ENCODE measurements around the gene CYB561D1. TPM values are rescaled to one million over a fixed set of nuclear protein-coding genes. Genes with fewer than 3 reads are reported as not detected.

Gene CYB561D1
- total and polyA plus RNA-seq, 2 of the 13 experiments (the other 11 are each of a cell fraction or from before 2014, with no cell fraction given), result 3.9 to 4.1 TPM

DNA sequence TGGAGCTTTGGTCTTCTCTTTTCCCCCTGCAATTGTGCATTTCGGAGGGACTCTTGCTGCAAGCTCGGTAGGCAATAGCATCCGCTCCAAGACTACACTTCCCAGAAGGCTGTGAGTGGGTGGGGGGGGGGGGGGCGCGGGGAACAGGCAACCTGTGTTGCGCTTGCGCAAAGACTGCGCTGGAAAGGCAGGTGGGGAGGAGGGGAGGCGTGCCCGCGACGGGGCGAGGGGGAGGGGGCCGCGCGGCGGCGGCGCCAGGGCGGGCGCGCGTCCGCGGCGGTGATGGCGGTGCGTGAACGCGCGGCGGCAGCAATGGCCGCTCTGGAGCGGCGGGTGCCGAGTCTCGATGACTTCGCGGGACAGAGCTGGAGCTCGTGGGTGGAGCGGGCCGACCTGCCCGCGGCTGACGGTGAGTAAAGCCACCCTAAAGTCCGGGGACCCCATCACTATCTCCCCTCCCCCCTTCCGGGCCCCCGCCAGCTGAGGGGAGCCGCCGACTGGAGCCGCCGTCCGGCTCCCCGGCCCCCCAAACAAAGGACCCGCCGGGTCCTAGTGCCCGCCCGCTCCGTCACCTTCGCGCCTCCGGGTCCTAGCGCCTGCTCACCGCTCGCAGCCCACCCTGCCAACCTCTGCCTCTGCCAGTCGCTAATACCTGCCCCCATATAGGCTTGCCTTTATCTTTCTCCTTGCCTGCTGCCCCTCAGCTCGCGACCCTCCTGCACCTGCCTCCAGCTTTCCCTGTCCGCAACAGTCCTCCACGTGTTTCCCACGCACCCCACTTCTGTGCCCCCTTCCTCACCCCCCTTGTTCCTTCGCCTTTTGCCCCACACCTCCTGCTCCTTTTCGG, 10.0 kb upstream of the CYB561D1 start, which contains the start of gene ATXN7L2 (continued):
- TF ChIP-seq KDM5A (IDR thresholded peaks at IDR 0.05; ENCODE audit: borderline replicate concordance, low read length) (peak; percentile 66), ZC3H4 (CRISPR knock-in tag; IDR thresholded peaks at IDR 0.05; ENCODE audit: borderline replicate concordance) (peak; percentile 52; the same call in 1 of the 2 replicates), ZSCAN12 (CRISPR knock-in tag; IDR thresholded peaks at IDR 0.05) (no peak), ZNF282 (IDR thresholded peaks at IDR 0.05; ENCODE audit: partially characterized antibody) (no peak), LCORL (IDR thresholded peaks at IDR 0.05) (no peak), LCORL (CRISPR knock-in tag; IDR thresholded peaks at IDR 0.05) (peak; percentile 35; the same call in 1 of the 2 replicates), HNRNPK (IDR thresholded peaks at IDR 0.05; ENCODE audit: low read depth, low read length, poor library complexity, severe bottlenecking) (peak; percentile 91), EED (CRISPR knock-in tag; IDR thresholded peaks at IDR 0.05) (0 out of 2 replicates have a peak, but pooled peaks have one; percentile 61), ZBTB40 (IDR thresholded peaks at IDR 0.05) (no peak), ZBTB40 (CRISPR knock-in tag; IDR thresholded peaks at IDR 0.05) (peak; percentile 51; the same call in 1 of the 2 replicates), ZNF562 (CRISPR knock-in tag; IDR thresholded peaks at IDR 0.05; ENCODE audit: borderline replicate concordance) (no peak), ZNF274 (CRISPR knock-in tag; IDR thresholded peaks at IDR 0.05) (peak; percentile 53; the same call in 1 of the 2 replicates), FOXP1 (IDR thresholded peaks at IDR 0.05) (no peak), FOXP1 (CRISPR knock-in tag; IDR thresholded peaks at IDR 0.05) (0 out of 2 replicates have a peak, but pooled peaks have one; percentile 9), ZNF546 (CRISPR knock-in tag; conservative IDR thresholded peaks at IDR 0.05) (peak; percentile 74; the same call in 1 of the 2 replicates), KLF16 (CRISPR knock-in tag; IDR thresholded peaks at IDR 0.05) (peak in 1 of 2 experiments; percentile 60; a peak in 1 of 4 replicates), NR2F6 (IDR thresholded peaks at IDR 0.05) (no peak), NR2F6 (CRISPR knock-in tag; IDR thresholded peaks at IDR 0.05) (peak; percentile 35; the same call in 1 of the 2 replicates)
- TF ChIP-seq, protein P1, sequence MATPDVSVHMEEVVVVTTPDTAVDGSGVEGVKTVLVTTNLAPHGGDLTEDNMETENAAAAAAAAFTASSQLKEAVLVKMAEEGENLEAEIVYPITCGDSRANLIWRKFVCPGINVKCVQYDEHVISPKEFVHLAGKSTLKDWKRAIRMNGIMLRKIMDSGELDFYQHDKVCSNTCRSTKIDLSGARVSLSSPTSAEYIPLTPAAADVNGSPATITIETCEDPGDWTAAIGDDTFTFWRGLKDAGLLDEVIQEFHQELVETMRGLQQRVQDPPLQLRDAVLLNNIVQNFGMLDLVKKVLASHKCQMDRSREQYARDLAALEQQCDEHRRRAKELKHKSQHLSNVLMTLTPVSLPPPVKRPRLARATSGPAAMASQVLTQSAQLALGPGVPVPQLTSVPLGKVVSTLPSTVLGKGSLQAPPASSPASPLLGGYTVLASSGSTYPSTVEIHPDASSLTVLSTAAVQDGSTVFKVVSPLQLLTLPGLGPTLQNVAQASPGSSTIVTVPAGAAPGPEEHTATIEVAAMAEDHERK (CRISPR knock-in tag; IDR thresholded peaks at IDR 0.05; ENCODE audit: low read depth), result peak; percentile 62
- TF ChIP-seq, protein P2, sequence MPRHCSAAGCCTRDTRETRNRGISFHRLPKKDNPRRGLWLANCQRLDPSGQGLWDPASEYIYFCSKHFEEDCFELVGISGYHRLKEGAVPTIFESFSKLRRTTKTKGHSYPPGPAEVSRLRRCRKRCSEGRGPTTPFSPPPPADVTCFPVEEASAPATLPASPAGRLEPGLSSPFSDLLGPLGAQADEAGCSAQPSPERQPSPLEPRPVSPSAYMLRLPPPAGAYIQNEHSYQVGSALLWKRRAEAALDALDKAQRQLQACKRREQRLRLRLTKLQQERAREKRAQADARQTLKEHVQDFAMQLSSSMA (CRISPR knock-in tag; IDR thresholded peaks at IDR 0.05), result no peak
